OCI-LY3 (cell line): ENCODE measurements around the gene ITPR1.

Source experiments
- H2AFZ ChIP-seq: fragments of 200-600, 300-600 bp; shearing (Covaris generic); 2 replicates; pipeline ENCODE4 v1.6.0; 2014; ENCODE audit warnings: antibody characterized with exemption, low read depth, low read length
- H3K27ac ChIP-seq: fragments of 200-600, 300-600 bp; sonication (generic); 2 replicates; pipeline ENCODE4 v1.5.1; 2014; ENCODE audit warnings: mild to moderate bottlenecking, low read length, moderate library complexity, mixed read lengths
- H3K27me3 ChIP-seq: fragments of 200-600, 300-600 bp; sonication (generic); 2 replicates; pipeline ENCODE4 v1.6.1; 2014; ENCODE audit warnings: low read depth, low read length, mixed read lengths
- H3K36me3 ChIP-seq: fragments of 200-600, 300-600 bp; sonication (generic); replicated peaks from 2 replicates; pipeline ENCODE3; 2014; ENCODE audit warnings: low read depth, low read length, mixed read lengths
- H3K4me1 ChIP-seq: fragments of 300-600, 200-600 bp; sonication (generic); 2 replicates; pipeline ENCODE4 v1.6.1; 2014; ENCODE audit warnings: low read length, mixed read lengths
- H3K4me2 ChIP-seq: fragments of 200-600, 300-600 bp; sonication (generic); 2 replicates; pipeline ENCODE4 v1.6.1; 2014; ENCODE audit warnings: low read length, mixed read lengths
- H3K4me3 ChIP-seq: fragments of 300-600, 200-600 bp; sonication (generic); 2 replicates; pipeline ENCODE4 v1.5.1; 2014; ENCODE audit warnings: antibody characterized with exemption, mild to moderate bottlenecking, low read length, moderate library complexity
- H3K79me2 ChIP-seq: fragments of 300-600, 200-600 bp; shearing (Covaris generic); 2 replicates; pipeline ENCODE4 v1.6.1; 2014; ENCODE audit warnings: mild to moderate bottlenecking, low read length, mixed read lengths
- H3K9ac ChIP-seq: fragments of 300-600, 200-600 bp; shearing (Covaris generic); 2 replicates; pipeline ENCODE4 v1.6.0; 2014; ENCODE audit warnings: mild to moderate bottlenecking, low read length, moderate library complexity
- H3K9me3 ChIP-seq: fragments of 200-600, 300-600 bp; shearing (Covaris generic); 2 replicates; pipeline ENCODE4 v1.6.1; 2014; ENCODE audit warnings: low read length, mixed read lengths; ENCODE audit not compliant: insufficient read depth
- H4K20me1 ChIP-seq: fragments of 200-600, 300-600 bp; sonication (generic); 2 replicates; pipeline ENCODE4 v1.6.1; 2016; ENCODE audit warnings: low read length, mixed read lengths; ENCODE audit not compliant: insufficient read depth
- EZH2phosphoT487 ChIP-seq: fragments of 200-600 bp; shearing (Covaris generic); IDR thresholded peaks from 2 replicates; pipeline ENCODE4 v1.6.1; 2018; ENCODE audit warnings: antibody characterized with exemption, mixed run types, low read depth
- TF ChIP-seq, protein P1 (sequence below): fragments of 200-600, 300-600 bp; sonication (generic); IDR thresholded peaks from 2 replicates; pipeline ENCODE4 v1.5.1; 2014; ENCODE audit warnings: antibody characterized with exemption, low read length, low read depth

The ITPR1 gene

GRCh38 chr3:4533489-4534443 is 40.6 kb downstream of the ITPR1 start:
- Histone ChIP-seq H3K4me3 (no peak overlapping the region), H3K9ac (no peak overlapping the region), H3K79me2 (no peaks in the 10 kb centered on the region), H3K27ac (no peak overlapping the region), H3K36me3 (no peaks in the 10 kb centered on the region), H4K20me1 (no peaks in the 10 kb centered on the region), H3K27me3 (0 out of 2 replicates have a peak, but pooled peaks cover 2% of the 10 kb centered on the region), H3K9me3 (no peaks in the 10 kb centered on the region), H3K4me1 (no peaks in the 10 kb centered on the region), H2AFZ (no peak overlapping the region), H3K4me2 (no peak overlapping the region)
- TF ChIP-seq, protein P1, sequence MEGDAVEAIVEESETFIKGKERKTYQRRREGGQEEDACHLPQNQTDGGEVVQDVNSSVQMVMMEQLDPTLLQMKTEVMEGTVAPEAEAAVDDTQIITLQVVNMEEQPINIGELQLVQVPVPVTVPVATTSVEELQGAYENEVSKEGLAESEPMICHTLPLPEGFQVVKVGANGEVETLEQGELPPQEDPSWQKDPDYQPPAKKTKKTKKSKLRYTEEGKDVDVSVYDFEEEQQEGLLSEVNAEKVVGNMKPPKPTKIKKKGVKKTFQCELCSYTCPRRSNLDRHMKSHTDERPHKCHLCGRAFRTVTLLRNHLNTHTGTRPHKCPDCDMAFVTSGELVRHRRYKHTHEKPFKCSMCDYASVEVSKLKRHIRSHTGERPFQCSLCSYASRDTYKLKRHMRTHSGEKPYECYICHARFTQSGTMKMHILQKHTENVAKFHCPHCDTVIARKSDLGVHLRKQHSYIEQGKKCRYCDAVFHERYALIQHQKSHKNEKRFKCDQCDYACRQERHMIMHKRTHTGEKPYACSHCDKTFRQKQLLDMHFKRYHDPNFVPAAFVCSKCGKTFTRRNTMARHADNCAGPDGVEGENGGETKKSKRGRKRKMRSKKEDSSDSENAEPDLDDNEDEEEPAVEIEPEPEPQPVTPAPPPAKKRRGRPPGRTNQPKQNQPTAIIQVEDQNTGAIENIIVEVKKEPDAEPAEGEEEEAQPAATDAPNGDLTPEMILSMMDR = no peak
- TF ChIP-seq EZH2phosphoT487 = no peak

GRCh38 chr3:4534906-4535305 is 41.8 kb downstream of the ITPR1 start:
- no peak overlapping the region for H3K4me2 ChIP-seq
- H4K20me1 ChIP-seq = no peaks in the 10 kb centered on the region
- TF ChIP-seq EZH2phosphoT487 = no peak
- TF ChIP-seq, protein P1 = no peak

DNA sequence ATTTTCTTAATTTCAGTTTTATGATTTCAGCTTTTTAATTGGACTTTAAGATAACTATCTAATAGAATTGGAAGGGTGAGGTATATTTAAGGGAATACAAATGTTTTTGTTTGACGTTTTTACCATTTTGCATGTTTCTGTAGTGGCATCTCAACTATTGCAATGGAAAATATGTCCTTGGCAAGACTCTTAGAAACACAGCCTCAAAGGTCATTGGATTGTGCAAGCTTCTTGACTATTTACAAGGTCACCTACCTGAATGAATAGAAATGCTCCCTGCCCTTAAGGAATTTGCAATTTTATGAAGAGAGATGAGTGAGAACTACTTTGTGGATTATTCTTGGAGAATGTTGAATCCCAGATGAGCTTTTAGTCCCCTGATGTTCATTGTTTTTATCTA is 43.1 kb downstream of the ITPR1 start:
- TF ChIP-seq, protein P1 = no peak
- no peak for TF ChIP-seq EZH2phosphoT487
- Histone ChIP-seq H3K27me3 (0 out of 2 replicates have a peak, but pooled peaks cover 2% of the 10 kb centered on the region), H3K4me2 (no peak overlapping the region), H3K27ac (no peak overlapping the region), H3K9ac (no peak overlapping the region), H3K4me3 (no peak overlapping the region), H3K4me1 (no peaks in the 10 kb centered on the region), H4K20me1 (no peaks in the 10 kb centered on the region), H2AFZ (no peak overlapping the region), H3K9me3 (no peaks in the 10 kb centered on the region), H3K36me3 (no peaks in the 10 kb centered on the region), H3K79me2 (no peaks in the 10 kb centered on the region)

More at GRCh38 chr3:4534906-4535305, 41.8 kb downstream of the ITPR1 start:
- Histone ChIP-seq H3K27ac (no peak overlapping the region), H3K79me2 (no peaks in the 10 kb centered on the region), H3K9ac (no peak overlapping the region), H3K4me3 (no peak overlapping the region), H3K9me3 (no peaks in the 10 kb centered on the region), H2AFZ (no peak overlapping the region), H3K36me3 (no peaks in the 10 kb centered on the region), H3K4me1 (no peaks in the 10 kb centered on the region), H3K27me3 (0 out of 2 replicates have a peak, but pooled peaks cover 2% of the 10 kb centered on the region)

- Histone ChIP-seq H2AFZ (no peak overlapping the region), H3K27me3 (0 out of 2 replicates have a peak, but pooled peaks cover 2% of the 10 kb centered on the region), H3K36me3 (no peaks in the 10 kb centered on the region), H3K4me1 (no peaks in the 10 kb centered on the region), H4K20me1 (no peaks in the 10 kb centered on the region), H3K79me2 (no peaks in the 10 kb centered on the region), H3K27ac (no peak overlapping the region), H3K9me3 (no peaks in the 10 kb centered on the region), H3K4me3 (no peak overlapping the region), H3K4me2 (no peak overlapping the region), H3K9ac (no peak overlapping the region)
- TF ChIP-seq EZH2phosphoT487 = no peak
- TF ChIP-seq, protein P1 = no peak
These were observed 47.1 kb downstream of the ITPR1 start for GRCh38 chr3:4540267-4540666.
